Stimulated activated naive CD8-positive, alpha-beta T cell treated with anti-CD3 and anti-CD28 coated beads, Interleukin-15, Interleukin-2, amounts not matched to agents 100 ng/mL and 50 ng/mL, for 24 hours (primary cell): Measurements from ENCODE around the gene APP.
"Not testable (repeated sequence)": the region's sequence is repeated elsewhere in the genome, so short reads cannot be mapped to it uniquely, and the experiment has no call there.

Source experiments
- H3K27ac Mint-ChIP-seq: one replicate; pipeline ENCODE4 v1.8.0; 2021; ENCODE audit warnings: mild to moderate bottlenecking, mixed read lengths
- H3K27me3 Mint-ChIP-seq: one replicate; pipeline ENCODE4 v1.8.0; 2021; ENCODE audit warnings: mixed read lengths
- H3K36me3 Mint-ChIP-seq: one replicate; pipeline ENCODE4 v1.8.0; 2021; ENCODE audit warnings: low read depth, mixed read lengths
- H3K4me1 Mint-ChIP-seq: one replicate; pipeline ENCODE4 v1.8.0; 2021; ENCODE audit warnings: low read depth, mixed read lengths
- H3K4me3 Mint-ChIP-seq: one replicate; pipeline ENCODE4 v1.8.0; 2021; ENCODE audit warnings: mild to moderate bottlenecking, mixed read lengths
- H3K9me3 Mint-ChIP-seq: one replicate; pipeline ENCODE4 v1.8.0; 2021; ENCODE audit warnings: mixed read lengths

APP gene

DNA sequence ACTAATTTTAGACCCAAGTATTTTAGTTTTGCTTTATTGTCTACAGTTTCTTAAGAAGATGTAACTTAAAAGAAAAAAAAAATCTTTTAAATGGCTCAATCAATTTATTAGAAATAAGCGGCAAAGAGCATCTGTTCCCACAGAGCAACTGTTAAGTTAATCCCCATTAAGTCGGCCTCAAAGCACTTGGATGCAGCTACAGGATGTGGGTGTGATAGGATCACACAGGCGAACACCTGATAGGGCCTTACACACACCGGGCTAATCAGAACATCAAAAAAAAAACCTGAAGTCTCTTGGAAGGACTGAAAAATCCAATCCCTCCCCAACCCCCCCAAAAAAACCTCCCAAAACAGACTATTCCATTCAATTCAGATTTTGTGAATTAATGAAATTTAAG, 23.0 kb downstream of the APP start:
- Mint-ChIP-seq H3K36me3 (peaks cover 9% of the 10 kb centered on the region), H3K4me1 (peaks cover 14% of the 10 kb centered on the region), H3K27me3 (no peaks in the 10 kb centered on the region), H3K27ac (no peak overlapping the region), H3K4me3 (no peak overlapping the region), H3K9me3 (no peaks in the 10 kb centered on the region)

- Mint-ChIP-seq H3K27me3 (no peaks in the 10 kb centered on the region), H3K36me3 (peaks cover 15% of the 10 kb centered on the region), H3K4me1 (peaks cover 14% of the 10 kb centered on the region), H3K4me3 (no peak overlapping the region), H3K27ac (no peak overlapping the region), H3K9me3 (no peaks in the 10 kb centered on the region)
Observed at GRCh38 chr21:26146681-26147080, 23.9 kb downstream of the APP start.

DNA sequence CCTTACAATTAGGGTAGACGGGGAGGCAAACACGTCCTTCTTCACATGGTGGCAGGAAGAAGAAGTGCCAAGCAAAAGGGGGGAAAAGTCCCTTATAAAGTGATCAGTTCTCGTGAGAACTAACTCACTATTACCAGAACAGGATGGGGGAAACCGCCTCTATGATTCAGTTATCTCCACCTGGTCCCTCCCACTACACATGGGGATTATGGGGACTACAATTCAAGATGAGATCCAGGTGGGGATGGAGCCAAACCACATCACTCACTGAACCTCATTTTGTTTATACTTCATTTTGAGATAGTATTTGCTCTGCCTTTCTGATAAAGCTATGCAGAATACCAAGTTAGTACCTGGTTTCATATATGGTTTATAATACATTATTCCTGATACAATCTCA, 26.5 kb downstream of the APP start:
- H3K9me3 Mint-ChIP-seq, result no peaks in the 10 kb centered on the region
- H3K27me3 Mint-ChIP-seq, result no peaks in the 10 kb centered on the region
- H3K27ac Mint-ChIP-seq, result no peak overlapping the region
- H3K36me3 Mint-ChIP-seq, result peaks cover 22% of the 10 kb centered on the region
- H3K4me3 Mint-ChIP-seq, result no peak overlapping the region
- H3K4me1 Mint-ChIP-seq, result peaks cover 14% of the 10 kb centered on the region

- Mint-ChIP-seq H3K36me3 (peaks cover 22% of the 10 kb centered on the region), H3K4me3 (no peak overlapping the region), H3K4me1 (peaks cover under 1% of the 10 kb centered on the region), H3K27ac (no peak overlapping the region), H3K9me3 (no peaks in the 10 kb centered on the region), H3K27me3 (no peaks in the 10 kb centered on the region)
Observed at GRCh38 chr21:26142363-26142762, 28.2 kb downstream of the APP start.

DNA sequence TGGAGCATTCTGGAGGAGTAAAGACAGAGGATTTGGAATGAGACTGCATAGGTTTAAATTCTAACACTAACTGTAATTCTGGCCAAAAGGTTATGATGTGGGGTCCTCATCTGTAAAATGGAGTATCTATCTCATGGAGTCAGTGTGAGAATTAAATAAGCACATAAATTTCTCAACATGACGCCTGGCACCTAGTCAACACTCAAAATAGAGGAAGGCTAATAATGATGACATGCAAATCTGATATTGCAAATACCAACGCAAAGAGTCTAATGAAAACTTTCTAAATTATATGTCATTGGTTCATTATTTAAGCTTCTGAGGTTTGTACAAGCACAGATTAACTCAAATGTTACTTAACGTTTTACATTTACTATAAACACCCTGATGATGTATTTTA, 29.6 kb downstream of the APP start:
- Mint-ChIP-seq H3K4me3 (no peak overlapping the region), H3K36me3 (peaks cover 22% of the 10 kb centered on the region), H3K27me3 (no peaks in the 10 kb centered on the region), H3K27ac (no peak overlapping the region), H3K9me3 (no peaks in the 10 kb centered on the region), H3K4me1 (peaks cover 10% of the 10 kb centered on the region)

GRCh38 chr21:26140164-26140579, 30.4 kb downstream of the APP start:
- no peak overlapping the region for H3K4me3 Mint-ChIP-seq
- H3K36me3 Mint-ChIP-seq, result peaks cover 22% of the 10 kb centered on the region
- H3K9me3 Mint-ChIP-seq, result no peaks in the 10 kb centered on the region
- H3K4me1 Mint-ChIP-seq, result peaks cover 10% of the 10 kb centered on the region
- no peak overlapping the region for H3K27ac Mint-ChIP-seq
- no peaks in the 10 kb centered on the region for H3K27me3 Mint-ChIP-seq

DNA sequence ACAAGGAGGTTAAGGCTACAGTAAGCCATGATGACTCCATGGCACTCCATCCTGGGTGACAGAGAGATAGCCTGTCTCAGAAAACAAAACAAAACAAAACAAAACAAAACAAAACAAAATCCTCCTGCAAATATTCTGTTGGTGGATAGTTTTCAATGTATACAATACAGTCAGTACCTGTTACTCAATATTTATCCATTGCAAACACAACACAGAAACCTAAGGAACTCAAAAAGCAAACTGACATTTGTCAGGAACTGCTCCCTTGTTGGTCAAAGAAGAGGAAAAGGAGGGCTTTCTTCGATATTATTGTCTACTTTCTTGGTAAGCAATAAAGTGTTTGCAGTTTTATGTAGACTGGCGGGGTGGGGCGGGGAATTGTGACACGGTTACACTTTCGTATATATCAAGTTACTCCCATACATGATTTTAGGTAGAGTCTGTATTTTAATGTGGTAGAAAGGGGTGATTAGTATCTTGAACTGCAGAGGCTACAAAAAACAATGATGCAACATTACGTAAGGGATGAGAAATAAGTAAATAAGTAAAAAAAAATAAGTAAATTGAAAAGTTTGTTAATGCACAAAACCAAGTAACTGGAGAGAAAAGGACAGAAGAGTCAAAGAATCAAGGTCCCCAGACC, 31.8 kb downstream of the APP start:
- H3K27ac Mint-ChIP-seq, result no peak overlapping the region
- H3K4me3 Mint-ChIP-seq, result no peak overlapping the region
- no peaks in the 10 kb centered on the region for H3K9me3 Mint-ChIP-seq
- H3K36me3 Mint-ChIP-seq, result peaks cover 18% of the 10 kb centered on the region
- H3K4me1 Mint-ChIP-seq, result peaks cover 10% of the 10 kb centered on the region
- H3K27me3 Mint-ChIP-seq, result no peaks in the 10 kb centered on the region

- H3K4me3 Mint-ChIP-seq, result no peak overlapping the region
- H3K36me3 Mint-ChIP-seq, result peaks cover 13% of the 10 kb centered on the region
- H3K9me3 Mint-ChIP-seq, result no peaks in the 10 kb centered on the region
- no peak overlapping the region for H3K27ac Mint-ChIP-seq
- peaks cover 10% of the 10 kb centered on the region for H3K4me1 Mint-ChIP-seq
- H3K27me3 Mint-ChIP-seq, result no peaks in the 10 kb centered on the region
Observed at GRCh38 chr21:26137379-26138060, 33.0 kb downstream of the APP start.

DNA sequence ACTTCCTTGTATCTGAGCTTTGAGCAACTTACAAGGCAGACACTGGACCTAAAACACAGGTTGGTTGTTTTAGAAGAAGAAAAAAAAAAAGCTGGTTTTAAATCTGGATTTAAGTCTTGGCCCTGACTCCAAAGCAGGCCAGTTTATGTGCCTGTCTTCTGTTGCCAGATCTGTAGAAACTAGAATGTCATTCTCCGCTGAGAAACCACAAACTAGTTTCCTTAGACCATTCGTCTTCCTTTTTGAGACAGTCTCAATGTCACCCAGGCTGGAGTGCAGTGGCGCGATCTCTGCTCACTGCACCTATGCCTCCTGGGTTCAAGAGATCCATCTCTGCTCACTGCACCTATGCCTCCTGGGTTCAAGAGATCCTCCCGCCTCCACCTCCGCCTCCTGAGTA, 33.9 kb downstream of the APP start:
- Mint-ChIP-seq H3K9me3 (no peaks in the 10 kb centered on the region), H3K27ac (no peak overlapping the region), H3K4me1 (peaks cover 10% of the 10 kb centered on the region), H3K36me3 (peaks cover 7% of the 10 kb centered on the region), H3K27me3 (no peaks in the 10 kb centered on the region), H3K4me3 (no peak overlapping the region)

- H3K4me3 Mint-ChIP-seq, result no peak overlapping the region
- H3K4me1 Mint-ChIP-seq, result peaks cover 10% of the 10 kb centered on the region
- H3K27ac Mint-ChIP-seq, result no peak overlapping the region
- H3K9me3 Mint-ChIP-seq, result no peaks in the 10 kb centered on the region
- H3K36me3 Mint-ChIP-seq, result peaks cover 7% of the 10 kb centered on the region
- no peaks in the 10 kb centered on the region for H3K27me3 Mint-ChIP-seq
Observed at GRCh38 chr21:26135520-26135919, 35.0 kb downstream of the APP start.

DNA sequence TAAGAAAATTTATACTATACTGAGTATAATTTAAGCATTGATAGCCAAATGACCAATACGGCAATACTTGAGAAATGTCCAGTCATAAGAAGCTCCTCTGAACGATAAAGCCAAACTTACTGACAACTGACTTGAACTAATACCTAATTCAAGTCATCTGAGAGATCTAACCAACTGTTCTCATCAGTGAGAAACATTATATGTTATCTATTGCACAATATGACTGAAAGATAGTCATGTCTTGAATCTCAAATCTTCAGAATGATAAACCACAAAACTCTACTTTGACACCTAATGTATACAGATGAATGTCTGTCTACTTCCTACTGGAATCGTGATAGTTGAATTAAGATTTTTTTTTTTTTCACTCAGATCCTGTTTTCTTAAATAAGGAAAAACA, 39.0 kb downstream of the APP start:
- Mint-ChIP-seq H3K27ac (no peak overlapping the region), H3K4me3 (no peak overlapping the region), H3K27me3 (no peaks in the 10 kb centered on the region), H3K4me1 (peaks cover 1% of the 10 kb centered on the region), H3K36me3 (peaks cover 6% of the 10 kb centered on the region), H3K9me3 (no peaks in the 10 kb centered on the region)

DNA sequence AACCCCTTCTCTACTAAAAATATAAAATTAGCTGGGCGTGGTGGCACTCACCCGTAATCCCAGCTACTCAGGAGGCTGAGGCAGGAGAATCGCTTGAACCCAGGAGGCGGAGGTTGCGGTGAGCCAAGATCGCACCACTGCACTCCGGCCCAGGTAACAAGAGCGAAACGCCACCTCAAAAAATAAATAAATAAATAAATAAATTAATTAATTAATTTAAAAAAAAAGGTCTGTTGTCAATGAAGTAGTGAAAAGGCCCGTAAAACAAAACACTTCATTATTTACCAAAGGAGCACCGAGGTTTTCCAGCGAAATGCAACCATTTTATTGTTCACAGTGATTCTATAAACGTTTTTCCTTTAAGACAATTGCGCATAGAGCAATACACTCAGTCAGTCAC, 39.5 kb downstream of the APP start:
- H3K27ac Mint-ChIP-seq, H3K27me3 Mint-ChIP-seq, H3K4me1 Mint-ChIP-seq, H3K4me3 Mint-ChIP-seq, H3K36me3 Mint-ChIP-seq, H3K9me3 Mint-ChIP-seq: not testable (repeated sequence)

DNA sequence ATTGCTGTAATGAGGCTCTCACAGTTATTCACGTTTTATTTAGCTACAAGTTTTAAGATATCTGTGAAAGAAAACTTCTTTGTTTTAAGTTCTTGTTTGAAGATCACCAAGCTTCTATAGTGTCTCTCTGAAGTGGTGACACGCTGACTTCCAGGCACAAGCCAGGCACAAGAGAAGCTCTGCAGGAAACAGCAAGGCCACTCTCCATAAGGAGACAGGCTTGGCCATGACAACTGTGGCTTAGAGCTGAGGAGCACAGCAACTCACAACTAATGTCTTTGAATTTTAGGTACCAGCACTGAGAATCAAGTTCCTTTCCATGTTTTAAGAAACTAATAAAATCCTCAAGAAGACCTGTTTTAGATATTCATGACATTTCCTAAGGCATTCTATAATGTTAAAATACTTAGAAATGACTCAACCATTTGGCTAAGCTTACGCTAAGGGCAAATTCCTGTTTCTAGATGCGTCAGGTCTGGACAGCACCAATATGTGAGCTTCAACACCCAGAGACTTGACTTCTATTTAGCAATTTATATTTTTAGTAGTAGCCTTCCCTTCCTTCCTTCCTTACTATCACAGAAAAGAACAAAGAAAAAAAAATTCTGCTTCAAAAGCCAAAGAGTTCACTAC, 40.2 kb downstream of the APP start:
- no peak overlapping the region for H3K27ac Mint-ChIP-seq
- H3K27me3 Mint-ChIP-seq, result no peaks in the 10 kb centered on the region
- no peaks in the 10 kb centered on the region for H3K9me3 Mint-ChIP-seq
- H3K4me1 Mint-ChIP-seq, result no peaks in the 10 kb centered on the region
- no peak overlapping the region for H3K4me3 Mint-ChIP-seq
- H3K36me3 Mint-ChIP-seq, result peaks cover 6% of the 10 kb centered on the region

DNA sequence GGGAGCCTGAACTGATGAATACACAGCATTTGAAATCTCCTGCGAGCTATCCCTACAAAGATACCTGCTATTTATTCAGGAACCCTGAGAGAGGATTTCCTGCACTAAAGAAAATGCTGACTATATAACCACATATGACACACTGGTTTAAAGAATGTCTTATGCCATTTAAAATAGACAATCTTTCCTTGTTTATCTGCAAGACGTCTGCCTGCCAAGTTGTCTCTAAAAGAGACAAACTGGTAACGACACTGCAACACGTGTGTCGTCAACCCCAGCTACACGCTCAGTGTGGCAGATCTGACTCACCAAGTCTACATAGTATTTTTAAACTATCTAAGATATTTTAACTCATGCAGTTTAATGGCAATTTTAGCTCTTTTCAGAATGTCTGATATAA, 42.7 kb downstream of the APP start:
- Mint-ChIP-seq H3K27me3 (no peaks in the 10 kb centered on the region), H3K9me3 (no peaks in the 10 kb centered on the region), H3K27ac (no peak overlapping the region), H3K36me3 (peaks cover 6% of the 10 kb centered on the region), H3K4me3 (no peak overlapping the region), H3K4me1 (no peaks in the 10 kb centered on the region)

DNA sequence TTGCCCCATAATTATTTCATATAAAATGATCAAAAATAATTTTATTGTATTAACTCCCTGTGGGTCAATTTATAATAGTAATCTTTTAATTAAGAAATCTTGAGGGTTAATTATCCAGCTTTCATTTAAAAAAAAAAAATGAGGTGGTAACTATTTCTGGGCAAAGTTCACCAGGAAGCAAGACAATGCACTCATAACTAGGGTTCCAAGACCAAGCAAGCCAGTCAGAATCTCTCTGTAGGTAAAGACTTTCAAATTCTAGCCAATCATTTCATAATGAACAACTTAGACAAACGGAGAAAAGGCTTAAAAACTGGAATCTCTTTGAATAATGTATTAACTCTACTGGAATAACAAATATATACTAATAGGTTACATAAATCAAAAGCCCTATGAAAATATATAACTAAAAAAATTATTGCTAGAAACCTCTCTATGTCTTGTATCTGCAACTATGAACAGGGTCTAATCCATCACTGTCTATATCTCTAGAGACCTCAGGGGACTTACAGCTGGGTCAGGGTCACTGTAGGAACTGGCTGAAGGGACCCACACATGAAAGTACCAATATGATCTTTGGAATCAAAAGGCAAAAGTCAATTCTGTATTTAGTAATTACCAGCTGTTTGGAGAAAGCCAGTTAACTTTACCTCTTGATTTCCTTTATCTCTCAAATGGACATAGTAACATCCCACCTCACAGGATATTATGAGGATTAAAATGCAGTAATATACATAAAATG, 43.3 kb downstream of the APP start:
- H3K4me1 Mint-ChIP-seq, result no peaks in the 10 kb centered on the region
- H3K9me3 Mint-ChIP-seq, result no peaks in the 10 kb centered on the region
- H3K4me3 Mint-ChIP-seq, result no peak overlapping the region
- no peak overlapping the region for H3K27ac Mint-ChIP-seq
- peaks cover 6% of the 10 kb centered on the region for H3K36me3 Mint-ChIP-seq
- H3K27me3 Mint-ChIP-seq, result no peaks in the 10 kb centered on the region
